Fibroblast of upper back skin (primary cell): ENCODE results near the gene SALL1.

Experiments used
- DNase-seq: peaks from one replicate; pipeline ENCODE4 v3.0.0-alpha.2; 2013

Gene SALL1

DNA sequence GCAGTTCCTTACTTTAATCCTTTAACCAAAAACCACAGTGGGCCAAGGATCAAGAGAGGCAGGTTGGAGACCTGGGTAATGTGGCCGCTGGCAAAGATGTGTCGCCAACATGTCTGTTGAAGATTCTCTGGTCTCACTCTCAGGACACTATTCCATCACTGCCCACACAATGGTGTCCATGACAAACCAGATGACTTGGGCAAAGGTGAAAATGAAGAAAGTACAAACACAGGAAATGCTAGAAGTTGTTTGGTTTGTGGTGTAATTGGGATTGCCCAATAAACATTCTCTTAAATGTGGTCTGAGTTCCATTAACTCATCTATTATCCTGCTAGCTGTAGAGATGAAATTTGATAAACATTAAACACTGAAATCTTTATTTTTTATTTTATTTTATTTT, 43.3 kb downstream of the SALL1 start:
- DNase-seq = no peak

DNA sequence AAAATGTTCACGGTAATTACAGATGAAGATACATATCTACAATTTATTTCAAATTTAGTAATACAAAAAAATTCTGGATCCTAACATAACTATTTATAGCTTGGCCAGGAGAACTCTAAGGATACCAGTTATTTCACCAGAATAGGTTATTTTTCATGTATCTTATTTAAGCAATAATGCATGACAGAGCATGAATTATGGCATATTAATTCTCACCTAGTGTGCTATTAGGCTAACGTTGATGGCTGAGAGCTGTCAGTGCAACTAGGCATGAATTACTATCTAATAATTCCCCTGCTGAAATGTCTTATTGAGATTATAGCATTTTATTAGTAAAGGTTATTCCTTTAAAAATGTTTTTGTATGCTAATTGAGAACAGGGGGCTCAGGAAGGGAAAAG, 44.5 kb downstream of the SALL1 start:
- DNase-seq = no peak

DNA sequence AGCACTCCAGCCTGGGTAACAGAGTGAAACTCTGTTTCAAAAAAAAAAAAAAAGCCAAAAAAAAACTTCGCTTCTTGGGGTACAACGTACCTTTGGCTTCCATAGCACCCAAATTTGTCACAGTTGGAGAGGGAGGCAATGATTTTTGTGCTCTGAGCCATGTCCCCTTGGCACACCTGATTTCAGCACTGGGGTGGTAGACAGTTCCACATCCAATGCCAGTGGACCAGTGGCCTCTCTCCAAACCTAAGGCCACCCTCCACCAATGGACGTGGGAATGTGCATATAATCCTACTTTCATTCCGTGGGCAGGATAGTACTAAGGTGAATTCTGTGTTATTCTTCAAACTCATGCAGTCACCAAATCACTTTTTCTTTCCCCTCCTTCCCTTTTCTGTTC, 47.5 kb downstream of the SALL1 start:
- no peak for DNase-seq

DNA sequence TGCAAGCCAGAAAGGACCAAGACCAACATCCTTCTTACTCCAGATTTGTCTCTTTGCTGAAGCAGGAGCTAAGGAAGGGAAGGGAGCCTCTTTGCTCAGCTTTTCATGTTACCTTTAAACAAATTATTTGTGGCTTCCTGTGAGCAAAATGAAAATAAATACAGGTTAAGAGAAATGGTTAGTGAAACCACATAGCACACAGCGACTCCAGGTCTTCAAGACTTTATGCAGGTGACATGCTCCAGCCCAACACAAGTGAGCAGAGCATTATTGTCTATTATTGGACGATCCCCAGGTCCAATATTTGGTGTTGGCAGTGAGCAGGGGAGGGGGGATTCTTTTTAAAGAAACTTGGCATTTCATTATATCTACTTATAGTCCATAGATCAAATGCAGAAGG, 53.3 kb downstream of the SALL1 start:
- DNase-seq = no peak

DNA sequence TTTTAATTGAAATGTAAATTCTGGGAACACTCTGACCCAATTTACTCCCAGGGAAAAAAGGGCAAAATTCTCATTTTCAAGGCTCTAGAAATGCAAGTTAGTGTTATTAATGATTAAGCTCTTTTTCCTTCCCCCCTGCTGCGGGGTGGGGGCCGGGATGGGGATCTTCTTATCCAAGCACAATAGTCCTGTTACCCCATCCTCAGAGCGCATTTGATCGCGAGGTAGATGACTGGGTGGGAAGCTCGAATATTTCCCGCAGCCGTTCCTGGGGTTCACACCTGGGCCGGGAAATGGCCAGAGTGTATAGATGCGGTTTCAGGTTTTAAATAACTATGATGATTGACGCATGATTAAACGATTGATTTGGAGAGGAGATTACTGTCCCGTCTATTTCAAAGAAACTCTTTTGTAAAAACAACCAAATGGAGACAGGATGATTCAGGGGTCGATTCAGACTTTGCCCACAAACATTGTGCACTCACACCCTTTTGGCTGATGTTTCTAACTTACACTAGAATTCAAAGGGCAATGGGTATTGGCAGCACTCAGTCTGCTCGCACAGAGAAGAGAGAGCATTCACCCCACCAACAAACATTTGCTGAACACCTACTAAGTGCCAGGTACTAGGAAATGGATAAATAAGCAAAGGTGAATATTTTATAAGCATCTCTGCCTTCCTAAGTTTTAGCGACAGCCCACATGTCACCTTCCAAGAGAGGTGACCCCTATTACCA, 55.0 kb downstream of the SALL1 start:
- no peak for DNase-seq

DNA sequence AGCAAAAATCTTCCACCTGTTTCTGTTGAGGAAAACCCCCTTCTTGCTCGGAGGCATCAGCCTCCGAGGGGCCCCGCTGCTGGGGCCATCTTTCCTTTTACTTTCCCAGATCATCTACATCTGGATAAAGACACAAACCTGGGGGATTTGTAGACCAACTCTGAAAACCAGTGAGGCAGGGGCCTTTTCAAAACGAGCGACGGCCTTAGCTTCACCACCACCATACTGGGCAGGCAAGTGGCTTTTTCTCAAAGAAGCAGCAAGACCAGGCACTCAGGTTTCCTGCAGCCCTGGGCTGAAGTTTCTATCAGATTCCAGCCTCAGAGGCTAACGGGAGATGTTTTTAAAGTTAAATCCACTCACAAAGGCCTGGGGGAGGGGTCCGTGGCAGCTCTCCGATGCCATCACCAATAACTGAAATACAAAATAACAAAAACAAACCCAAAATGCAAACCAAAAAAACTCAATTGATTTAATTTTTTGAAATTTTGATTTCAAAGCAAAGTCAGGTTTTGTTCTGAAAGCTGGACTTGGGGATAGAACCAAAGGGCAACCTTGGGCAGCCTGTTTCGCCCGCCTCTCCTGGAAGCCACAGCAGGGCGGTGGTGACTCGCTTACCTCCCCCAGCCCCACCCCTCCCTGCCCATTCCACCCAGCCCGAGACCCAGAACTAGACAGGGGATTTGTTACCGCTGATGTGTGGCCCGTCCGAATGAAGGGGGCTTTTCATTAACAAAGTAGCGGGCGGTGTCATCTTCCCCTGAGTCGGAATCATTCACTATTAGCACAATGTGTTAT, 55.8 kb downstream of the SALL1 start:
- no peak for DNase-seq

DNA sequence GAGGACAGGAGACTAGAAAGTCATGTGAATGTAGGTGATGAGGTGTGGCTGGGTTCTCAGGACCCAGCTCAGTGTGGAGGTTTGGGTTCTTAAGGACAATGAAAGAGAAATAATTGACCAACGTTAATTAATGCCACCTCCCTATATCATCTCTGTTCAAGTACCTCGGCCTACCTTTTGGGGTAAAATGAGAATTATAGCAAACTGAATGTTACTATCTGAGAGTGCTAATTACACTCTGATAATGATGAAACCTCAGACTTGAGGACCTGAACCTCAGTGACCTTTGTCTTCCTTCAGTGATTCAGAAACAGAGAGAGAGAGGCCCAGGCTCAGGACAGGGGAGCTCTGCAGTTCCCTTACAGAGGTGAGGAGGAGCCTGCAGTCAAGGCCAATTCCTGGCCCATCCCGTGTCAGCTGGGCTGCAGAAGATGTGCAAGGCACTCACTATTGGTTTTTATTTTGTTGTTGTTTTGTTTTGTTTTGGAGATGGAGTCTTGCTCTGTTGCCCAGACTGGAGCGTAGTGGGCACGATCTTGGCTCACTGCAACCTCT, 57.3 kb downstream of the SALL1 start:
- DNase-seq = no peak
